Stimulated activated CD8-positive, alpha-beta memory T cell treated with anti-CD3 and anti-CD28 coated beads, Interleukin-15, amount 100 ng/mL, for 4 hours (primary cell): ENCODE data around the gene PRCC.
A peak's percentile ranks its signal among the peaks of the same experiment; 100 is the strongest.
"Not testable (repeated sequence)": the region's sequence is repeated elsewhere in the genome, so short reads cannot be mapped to it uniquely, and the experiment has no call there.

Experiments
- DNase-seq, 2 donors: peaks; one replicate each; pipeline ENCODE4 v3.0.0-alpha.2; 2020; ENCODE audit warnings: low read depth in 2 of 2

The PRCC gene

GRCh38 chr1:156744344-156744743 lies 23.0 kb upstream of the PRCC start:
- DNase-seq = no peak

GRCh38 chr1:156744786-156745419 lies 22.4 kb upstream of the PRCC start:
- no peak for DNase-seq

GRCh38 chr1:156745881-156746280 lies 21.5 kb upstream of the PRCC start:
- DNase-seq = no peak

GRCh38 chr1:156746406-156746727 lies 21.0 kb upstream of the PRCC start:
- no peak for DNase-seq

- DNase-seq = peak in 1 of 2 donors; percentile 42
Measured at GRCh38 chr1:156746728-156747631, 20.4 kb upstream of the PRCC start.

- no peak for DNase-seq
Measured at GRCh38 chr1:156747742-156748669, 19.3 kb upstream of the PRCC start.

GRCh38 chr1:156748670-156749418 lies 18.5 kb upstream of the PRCC start:
- DNase-seq = no peak

GRCh38 chr1:156749419-156750118 lies 17.8 kb upstream of the PRCC start:
- DNase-seq = no peak

GRCh38 chr1:156750191-156750672 lies 17.1 kb upstream of the PRCC start:
- no peak for DNase-seq

GRCh38 chr1:156750711-156751450 lies 16.5 kb upstream of the PRCC start:
- DNase-seq = no peak

GRCh38 chr1:156751451-156751756 lies 15.9 kb upstream of the PRCC start, which contains the start of gene HDGF:
Gene HDGF (minus strand): TSS chr1:156751675. CDS start chr1:156751429, 246 bp downstream.
- no peak for DNase-seq

- peak; percentile 96 for DNase-seq
Measured at GRCh38 chr1:156751757-156752481, 15.4 kb upstream of the PRCC start.

- DNase-seq = no peak
Measured at GRCh38 chr1:156752843-156753482, 14.4 kb upstream of the PRCC start.

- no peak for DNase-seq
Measured at GRCh38 chr1:156754219-156754618, 13.1 kb upstream of the PRCC start.

- DNase-seq = no peak
Measured at GRCh38 chr1:156755527-156755950, 11.8 kb upstream of the PRCC start.

- DNase-seq = no peak
Measured at GRCh38 chr1:156756355-156756754, 11.0 kb upstream of the PRCC start.

GRCh38 chr1:156757572-156758253 lies 9.6 kb upstream of the PRCC start:
- not testable (repeated sequence) for DNase-seq

- DNase-seq = no peak
Measured at GRCh38 chr1:156760092-156760795, 7.1 kb upstream of the PRCC start.
